NCI-H510A treated with DMSO at 0.1 percent for 48 hours (cell line): ENCODE measurements around the gene TSPEAR.
"Not testable (repeated sequence)": the region's sequence is repeated elsewhere in the genome, so short reads cannot be mapped to it uniquely, and the experiment has no call there.

ENCODE experiments used
- DNase-seq: peaks from one replicate; lab custom pipeline; 2025; lab: John Stamatoyannopoulos, UW

TSPEAR gene

DNA sequence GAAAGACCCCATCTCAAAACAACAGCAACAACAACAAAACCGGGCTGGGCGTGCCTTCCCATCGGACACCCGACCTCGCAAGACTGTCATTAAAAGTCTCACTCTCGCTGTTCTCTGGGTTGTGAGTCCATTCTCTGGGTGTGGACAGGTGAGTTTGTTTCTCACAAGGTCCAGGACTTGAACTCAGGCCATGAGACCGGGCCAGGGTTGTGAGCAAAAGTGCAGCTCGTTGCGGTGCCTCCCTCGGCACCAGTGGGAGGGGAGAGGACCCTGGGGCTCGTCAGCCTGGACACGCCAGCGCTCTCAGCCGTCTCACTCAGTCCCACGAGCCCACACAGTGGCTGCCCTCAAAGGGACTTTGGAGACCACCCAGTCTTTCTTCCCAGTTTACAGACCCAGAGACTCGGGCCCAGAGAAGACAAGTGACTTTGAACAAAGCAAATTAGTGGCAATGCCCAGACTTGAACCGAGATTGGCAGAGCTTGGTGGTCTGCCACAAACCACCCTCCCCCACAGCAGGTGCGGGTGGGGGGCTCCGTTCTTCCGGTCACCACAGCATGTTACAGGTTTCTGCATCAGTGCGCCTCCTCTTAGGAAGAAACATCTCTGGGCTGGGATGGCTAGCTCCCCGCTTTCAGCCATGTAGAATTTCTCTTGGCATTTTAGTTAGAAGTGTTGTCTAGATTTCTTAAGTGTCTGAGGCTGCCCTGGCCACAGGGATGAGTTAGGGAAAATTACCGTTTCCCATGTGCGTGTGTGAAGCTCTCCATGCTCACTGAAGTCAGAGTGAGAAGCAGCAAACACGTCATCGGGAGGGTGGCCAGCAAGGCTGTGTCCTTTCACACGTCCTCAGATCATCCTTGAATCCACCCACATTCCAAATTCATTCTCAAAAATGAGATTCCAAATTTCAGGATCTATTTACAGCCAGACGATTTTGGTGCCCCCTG lies 227.8 kb downstream of the TSPEAR start:
- DNase-seq = no peak

DNA sequence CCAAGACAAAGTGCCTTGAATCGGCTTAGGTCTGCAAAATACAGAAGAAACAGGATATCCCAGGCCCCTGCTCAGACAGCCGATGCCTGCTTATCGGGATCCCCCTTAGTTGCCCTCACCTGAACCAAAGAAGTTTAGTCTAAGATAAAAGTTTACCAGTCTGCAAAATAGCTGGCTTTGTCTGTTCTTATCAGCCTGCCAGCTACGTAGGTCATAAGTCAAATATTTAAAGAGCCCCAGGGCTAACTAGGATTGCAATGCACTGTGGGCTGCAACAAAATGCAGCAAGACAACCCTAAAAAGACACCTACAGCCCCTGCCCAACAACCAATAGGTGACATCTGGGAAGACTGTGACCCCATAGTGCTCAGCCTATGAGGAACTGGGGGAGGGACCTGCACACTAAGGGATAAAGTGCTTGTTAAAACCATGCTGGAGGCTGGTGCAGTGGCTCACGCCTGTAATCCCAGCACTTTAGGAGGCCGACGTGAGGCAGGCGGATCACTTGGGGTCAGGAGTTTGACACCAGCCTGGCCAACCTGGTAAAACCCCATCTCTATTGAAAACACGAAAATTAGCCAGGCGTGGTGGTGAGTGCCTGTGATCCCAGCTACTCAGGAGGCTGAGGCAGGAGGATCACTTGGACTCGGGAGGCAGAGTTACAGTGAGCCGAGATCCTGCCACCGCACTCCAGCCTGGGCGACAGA lies 228.6 kb downstream of the TSPEAR start:
- no peak for DNase-seq

DNA sequence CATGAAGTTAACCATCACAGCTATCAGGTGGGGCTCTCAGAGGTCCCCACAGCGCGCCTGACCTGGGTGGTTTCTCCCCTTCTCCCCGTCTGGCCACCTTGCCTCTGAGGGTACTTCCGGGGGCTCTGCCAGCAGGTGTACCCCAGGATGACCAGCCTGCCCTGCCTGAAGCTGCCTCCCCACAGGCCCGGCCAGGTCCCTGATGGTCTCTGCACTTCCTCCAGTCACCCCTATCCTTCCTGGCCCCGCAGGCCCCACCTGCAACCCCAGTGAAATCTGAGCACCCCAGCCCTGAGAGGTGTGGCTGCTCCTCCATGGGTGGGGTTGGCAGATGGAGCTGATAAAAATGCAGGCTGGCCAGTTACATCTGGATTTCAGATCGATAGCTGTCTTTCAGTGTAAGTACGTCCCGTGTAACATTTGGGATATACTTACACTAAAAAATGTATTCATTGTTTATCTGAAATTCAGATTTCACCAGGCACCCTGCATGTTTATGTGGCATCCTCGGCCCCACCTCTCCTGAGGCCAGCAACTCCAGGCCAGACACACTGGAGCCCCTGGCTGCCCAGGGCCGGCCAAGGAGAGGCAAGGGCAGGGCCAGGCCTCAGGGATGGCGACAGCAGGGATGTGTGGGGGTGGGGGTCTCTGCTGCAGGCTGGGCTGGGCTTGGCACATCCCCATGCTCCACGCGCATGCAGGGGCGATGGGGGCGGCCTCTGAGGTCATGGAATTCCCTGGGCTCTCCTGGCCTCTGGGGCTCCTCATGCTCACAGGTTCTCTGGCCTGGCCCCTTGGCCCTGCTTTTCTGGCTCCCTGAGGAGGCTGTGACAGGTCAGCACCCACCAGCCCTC lies 230.9 kb downstream of the TSPEAR start:
- DNase-seq = no peak

DNA sequence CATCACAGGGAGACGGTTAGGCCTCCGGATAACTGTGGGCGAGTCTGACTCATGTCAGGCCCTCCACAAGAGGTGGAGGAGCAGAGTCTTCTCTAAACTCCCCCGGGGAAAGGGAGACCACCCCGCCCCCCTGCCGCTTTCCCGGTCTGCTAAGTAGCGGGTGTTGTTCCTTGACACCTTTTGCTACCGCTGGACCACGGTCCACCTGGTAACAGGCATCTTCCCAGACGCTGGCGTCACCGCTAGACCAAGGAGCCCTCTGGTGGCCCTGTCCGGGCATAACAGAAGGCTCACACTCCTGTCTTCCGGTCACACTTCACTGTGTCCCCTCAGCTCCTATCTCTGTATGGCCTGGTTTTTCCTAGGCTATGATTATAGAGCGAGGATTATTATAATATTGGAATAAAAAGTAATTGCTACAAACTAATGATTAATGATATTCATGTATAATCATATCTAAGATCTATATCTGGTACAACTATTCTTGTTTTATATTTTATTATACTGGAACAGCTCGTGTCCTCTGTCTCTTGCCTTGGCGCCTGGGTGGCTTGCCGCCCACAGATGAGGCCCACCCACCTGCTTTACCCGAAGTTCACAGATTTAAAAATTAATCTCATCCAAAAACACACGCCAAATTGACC lies 231.7 kb downstream of the TSPEAR start:
- not testable (repeated sequence) for DNase-seq

DNA sequence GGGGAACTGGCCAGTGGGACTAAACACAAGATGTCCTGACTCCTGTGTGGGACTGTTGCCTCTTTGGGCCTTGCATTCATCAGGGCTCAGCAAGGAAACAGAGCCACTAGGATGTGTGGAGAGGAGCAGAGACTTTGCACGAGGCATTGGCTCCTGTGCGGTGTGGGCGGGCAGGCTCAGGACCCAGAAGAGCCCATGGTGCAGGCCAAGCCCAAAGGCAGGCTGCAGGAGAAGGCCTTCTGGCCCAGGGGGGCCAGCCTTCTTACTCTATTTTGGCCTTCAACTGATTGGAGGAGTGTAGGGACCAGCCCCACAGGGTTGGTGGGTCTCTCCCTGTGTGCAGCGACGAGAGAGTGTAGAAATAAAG lies 232.6 kb downstream of the TSPEAR start:
- DNase-seq = no peak

DNA sequence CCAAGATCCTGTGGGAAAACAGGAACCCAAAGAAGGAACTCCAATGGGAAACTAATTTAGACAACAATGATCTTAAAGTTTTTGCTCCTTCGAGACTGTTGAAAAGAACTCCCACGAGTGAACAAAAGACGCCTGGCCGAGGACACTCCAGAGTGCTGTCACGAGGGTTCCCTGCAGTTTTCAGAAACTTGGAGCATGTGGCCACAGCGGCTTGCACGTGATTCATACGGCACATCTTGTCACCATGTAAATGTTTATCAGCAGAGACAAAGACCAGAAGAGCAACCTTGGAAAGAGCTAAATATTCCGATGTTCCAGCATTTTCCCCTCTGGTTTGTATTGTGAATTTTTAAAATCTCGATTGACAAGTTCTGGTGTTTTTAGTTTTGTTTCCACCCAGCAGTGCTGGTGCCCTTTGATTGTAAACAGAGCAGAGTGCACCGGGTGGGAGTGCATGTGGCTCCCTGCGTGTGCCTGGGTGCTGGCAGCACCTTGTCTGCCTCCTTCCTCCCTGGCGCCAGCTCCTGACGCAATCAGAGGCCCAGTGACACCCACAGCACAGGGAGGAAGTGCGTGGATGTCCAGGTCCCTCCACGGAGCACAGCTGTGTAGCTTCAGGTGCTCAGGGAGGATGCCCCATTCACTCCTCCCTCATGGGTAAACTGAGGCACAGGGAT lies 233.1 kb downstream of the TSPEAR start:
- DNase-seq = no peak

DNA sequence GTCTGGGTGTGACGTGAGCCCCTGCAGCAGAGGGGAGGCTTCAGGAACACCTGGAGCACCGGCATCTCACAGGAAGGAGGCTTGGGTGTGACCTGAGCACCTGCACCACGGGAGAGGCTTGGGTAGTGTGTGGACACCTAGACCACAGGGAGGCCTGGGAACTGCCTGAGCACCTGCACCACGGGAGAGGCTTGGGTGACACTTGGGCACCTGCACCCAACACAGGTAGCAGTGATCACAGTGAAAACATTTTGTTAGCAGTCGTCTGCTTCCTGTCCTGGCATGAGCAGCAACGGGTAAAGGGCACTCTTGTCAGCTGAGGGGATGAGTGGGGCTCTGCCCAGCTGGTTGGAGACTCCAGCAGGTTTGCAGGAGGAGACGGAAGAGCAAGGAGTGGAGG lies 233.7 kb downstream of the TSPEAR start:
- DNase-seq = no peak

DNA sequence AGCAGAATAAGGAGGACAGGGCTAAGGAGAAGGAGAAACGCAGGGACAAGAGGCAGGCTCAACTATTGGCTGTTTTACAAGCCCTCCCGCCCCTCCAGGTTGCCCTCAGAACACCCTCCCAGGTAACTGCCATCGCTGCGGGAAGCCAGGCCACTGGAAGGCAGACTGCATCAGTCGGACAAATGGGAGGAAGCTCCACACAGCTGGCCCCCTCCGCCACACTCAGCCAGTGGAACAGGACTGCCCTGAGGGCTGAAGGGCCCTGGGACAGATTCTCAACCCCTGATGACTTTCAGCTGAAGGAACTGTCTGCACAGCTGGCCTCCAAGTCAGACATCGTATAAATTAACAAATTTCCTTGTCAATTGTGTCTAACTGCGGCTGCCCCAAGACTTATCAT lies 234.2 kb downstream of the TSPEAR start:
- DNase-seq = no peak

DNA sequence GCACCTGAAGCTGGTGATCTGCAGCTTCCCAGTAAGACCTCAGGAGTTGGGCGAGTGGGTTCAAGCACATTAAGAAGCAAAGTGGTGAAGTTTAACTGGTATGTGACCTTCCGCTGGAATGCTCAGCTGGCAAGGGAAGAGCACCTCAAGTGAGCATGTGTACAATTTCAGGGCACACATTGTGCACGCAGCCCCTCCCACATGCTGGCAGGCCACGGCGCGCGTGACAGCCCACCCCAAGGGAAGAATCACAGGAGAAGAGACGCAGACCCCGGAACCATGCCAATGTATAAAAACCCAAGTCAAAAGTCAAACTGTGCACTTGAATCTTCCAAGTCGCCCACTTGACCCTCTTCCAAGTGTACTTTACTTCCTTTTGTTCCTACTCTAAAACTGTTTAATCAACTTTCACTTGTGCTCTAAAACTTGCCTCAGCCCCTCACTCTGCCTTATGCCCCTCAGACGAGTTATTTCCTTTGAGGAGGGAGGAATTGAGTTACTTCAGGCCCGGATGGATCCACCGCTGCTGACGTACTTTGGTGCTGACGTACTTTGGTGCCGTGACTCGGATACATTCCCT lies 236.0 kb downstream of the TSPEAR start:
- DNase-seq = no peak

DNA sequence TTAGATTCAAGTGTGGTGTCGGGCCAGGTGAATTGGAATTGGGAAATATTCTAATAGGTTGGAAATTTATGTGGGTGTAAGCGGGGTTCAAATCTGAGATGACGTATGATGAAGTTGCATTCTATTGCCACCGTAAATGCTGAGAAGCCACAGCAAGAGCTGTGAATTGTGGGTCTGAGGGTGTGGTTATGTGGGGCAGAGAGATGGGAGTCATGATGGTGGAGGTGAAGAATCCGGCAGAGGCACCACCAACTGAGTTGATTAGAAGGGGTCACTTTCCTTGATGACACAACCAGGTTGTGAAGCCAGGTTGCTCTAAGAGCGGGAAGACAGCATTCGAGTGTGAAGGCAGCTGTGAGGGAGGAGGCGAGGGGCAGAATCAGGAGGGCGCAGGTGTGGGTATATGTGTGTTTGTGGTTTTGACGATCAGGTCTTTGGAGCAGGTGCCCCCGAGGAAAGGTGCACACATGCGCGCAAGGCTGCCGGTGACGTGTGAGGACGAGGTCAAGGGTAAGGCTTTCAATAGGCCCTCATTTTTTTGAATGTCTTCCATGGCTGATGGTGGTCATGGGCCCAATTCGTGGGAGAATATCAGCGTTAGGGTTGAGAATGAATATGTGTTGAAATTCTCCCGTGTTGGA lies 237.3 kb downstream of the TSPEAR start:
- DNase-seq = no peak

DNA sequence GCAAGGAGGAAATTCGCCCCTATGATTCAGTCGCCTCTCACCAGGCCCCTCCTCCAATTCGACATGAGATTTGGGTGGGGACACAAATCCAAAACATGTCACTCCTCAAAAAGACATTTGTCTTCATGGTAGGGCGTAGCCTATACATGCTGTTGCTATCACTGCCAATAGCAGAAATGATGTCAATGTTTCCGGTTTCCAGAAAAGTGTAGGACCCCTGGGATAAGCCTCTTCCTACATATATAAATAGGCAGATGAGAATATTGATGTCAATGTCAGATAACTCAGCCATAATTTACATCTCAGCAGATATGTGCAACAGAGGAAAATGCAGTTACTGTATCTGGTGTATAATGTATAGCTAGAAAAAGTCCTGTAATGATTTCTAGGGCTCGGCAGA lies 239.4 kb downstream of the TSPEAR start:
- no peak for DNase-seq

DNA sequence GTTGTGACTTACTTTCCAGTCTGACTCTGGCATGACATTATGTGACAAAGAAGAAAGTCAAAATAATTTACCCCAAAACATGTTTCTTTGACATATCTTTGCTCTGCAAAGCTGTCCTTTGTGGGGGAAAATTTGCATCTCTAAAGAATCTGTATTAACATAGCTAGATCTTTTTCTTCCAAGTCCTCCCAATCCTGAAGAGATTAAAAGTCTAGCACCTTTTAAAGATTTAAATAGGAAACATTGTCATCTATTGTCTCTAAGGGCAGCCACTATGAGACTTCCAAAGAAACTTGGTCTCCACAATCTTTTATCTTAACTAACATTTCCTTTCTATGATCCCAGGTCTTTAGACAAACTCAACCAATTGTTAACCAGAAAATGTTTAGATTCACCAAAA lies 240.0 kb downstream of the TSPEAR start:
- no peak for DNase-seq

DNA sequence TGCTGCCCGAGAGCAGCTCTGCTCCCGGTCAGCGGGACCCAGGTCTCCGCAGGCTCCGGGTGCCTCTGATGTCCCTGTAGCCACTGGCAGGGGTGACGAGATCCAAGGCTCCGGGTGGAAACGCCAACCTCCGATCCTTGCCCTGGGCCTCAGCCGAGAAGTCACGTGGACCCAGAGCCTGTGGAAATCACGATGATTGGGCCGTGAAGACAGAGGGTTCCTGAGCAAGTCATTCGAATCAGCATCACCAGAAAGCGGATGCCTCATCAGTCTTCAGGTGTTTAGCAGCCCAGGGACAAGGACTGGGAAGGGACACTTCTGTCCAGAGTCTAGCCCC lies 243.5 kb downstream of the TSPEAR start:
- DNase-seq = no peak

DNA sequence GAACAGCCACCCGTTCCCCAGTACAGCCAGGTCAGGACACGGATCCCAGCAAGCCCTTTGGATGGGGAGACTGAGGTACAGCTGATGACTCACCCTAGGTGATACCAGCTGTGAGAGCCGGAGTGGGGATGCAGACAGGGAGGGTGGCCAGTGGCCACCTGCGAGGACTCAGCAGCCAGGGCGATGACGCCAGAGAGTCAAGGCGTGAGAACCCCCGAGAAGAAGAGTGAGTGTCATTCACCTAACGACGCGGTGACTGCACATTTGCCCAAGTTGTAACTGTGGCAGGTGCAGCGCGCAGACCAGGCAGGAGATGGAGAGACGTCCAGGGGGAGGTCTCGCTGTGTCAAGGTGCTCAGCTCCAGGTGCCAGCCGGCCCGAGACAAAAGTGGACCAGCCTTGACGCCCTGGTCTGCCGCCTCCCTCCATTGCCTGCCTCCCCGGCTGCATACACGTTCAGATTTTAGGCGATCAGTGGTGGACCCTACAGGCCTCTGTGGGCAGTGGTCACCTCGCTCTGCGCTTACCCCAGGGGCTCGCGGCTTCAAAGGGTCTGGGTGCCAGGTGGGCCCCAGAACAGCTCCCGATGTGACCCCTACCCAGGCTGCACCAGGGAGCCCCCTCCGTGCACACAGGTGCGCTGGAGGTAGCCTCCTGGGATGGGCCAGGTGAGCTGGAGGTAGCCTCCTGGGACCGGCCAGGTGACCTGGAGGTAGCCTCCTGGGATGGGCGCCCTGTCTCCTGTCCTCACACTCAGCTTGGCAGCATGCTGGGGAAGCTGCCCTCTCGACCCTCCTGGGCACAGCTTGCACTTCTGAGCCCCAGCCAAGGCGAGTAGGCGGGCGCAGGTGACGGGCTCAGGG lies 244.1 kb downstream of the TSPEAR start:
- DNase-seq = no peak

DNA sequence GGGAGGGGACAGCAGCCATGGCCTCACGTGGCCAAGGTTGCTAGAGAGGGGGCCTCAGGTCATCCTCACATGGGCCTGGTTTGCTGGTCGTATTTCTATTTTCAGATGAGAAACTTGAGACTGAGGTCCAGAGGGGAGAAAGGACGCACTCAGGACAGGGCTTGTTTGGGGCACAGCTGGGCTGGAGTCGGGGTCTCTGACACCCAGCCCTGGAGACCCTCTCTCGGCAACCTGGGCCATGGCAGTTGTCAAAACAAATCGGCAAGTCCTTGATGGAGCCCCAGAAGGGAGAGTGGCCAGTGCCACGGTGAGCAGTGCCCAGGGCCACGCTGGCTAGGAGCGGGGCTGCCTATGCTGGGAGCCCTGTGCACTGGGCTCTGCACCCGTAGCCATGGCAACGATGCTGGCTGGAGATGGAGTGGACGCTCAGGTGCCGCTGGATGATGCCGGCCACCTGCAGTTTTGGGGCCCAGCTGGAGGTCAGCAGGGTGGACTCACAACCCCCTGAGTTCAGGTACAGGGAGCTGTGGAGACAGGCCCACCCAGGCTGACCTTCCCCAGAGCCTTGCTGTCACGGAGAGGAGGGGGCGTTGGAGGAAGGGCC lies 244.9 kb downstream of the TSPEAR start:
- DNase-seq = no peak

DNA sequence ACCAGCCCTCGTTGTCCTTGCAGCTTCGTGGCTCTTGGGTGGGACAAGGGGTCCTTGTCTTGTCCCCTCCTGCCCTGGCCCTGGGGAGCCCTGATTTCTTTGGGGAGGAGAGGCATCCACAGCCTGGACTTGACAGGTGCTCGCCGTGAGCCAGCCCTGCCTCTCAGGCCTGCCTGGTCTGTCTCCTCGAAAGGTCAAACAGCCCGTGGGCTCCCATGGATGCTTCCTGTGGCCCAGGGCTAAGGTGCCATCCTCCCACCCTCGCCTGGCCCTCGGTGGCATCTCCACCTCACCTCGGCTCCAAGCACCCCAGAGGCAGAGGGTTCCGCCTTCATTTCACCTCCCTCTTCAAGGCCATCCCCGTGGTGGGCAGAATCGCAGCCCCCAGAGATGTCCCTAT lies 247.0 kb downstream of the TSPEAR start:
- no peak for DNase-seq

DNA sequence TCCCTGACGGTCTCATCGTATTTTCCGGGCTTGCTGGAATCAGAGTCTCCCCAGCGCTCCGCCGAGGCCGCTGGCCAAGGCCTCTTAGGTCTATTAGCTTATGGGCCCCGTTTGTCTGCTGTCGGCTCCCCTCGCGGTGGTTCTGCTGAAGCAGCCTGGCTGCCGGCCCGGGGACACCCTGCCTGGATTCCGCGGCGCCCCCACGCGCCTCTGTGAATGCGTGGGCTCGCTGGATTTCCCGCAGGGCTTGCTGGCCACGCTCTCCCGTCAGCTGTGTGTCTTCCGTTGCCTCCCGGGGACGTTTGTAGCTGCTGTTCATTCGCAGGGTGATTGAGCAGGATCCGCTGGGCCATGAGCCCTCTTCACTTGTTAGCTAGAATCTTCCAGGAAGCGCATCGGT lies 247.6 kb downstream of the TSPEAR start:
- no peak for DNase-seq

DNA sequence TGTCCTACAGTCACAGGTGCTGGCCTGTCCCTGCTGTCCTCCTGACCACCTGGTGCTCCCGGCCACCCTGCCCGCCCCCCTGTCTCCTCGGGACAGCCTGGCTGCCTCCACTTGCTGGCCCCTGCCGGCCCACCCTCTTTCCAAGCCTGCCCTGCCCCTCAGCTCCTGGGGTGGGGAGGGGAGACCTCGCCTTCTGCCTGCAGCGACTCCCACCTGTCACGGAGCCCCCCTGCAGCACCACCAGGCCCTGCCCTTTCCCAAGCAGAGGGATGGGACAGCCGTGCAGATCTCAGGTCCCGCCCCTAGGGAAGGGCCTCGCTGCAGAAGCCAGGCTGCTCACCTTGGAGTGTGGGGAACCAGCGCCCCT lies 248.6 kb downstream of the TSPEAR start:
- DNase-seq = no peak

DNA sequence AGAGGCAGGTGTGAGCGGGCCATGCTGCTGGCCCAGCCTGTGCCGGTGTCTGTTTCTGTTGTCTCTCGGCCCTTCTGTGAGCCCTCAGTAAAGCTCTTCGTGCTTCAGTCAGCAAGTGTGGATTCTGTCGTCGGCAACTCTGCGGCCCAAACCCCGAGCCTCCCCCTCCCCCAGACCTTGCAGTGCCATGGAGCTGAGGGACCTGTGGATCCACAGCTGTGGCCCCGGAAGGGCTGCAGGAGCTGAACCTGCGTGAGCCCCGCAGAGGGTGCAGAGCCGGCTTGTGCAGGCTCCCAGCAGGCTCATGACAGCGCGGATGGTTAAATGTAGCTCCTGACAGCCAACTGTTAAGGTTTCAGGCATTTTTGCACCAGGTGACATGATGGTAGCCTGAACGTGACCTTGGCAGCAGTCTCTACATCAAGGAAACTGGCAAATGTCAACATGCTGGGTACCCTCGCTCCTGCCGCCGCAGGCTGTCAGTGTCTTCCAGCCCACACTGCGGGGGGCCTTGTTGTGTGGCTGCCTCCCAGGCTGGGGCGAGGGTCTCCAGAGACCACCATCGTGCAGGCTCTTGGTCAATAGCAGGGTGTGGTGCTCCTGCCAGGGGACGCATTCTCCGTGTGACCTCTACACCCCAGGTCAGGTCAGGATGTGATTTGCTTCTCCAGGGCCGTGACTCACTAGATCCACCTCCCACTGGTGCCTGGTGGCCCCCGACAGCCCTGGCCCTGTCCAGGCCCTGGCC lies 249.1 kb downstream of the TSPEAR start:
- no peak for DNase-seq
